NOMO-1 treated with dmso at 0.1 percent for 144 hours (cell line): ENCODE measurements around the gene PSMA8.
"Not testable (repeated sequence)": the region's sequence is repeated elsewhere in the genome, so short reads cannot be mapped to it uniquely, and the experiment has no call there.

Experiments used
- DNase-seq: peaks from one replicate; lab custom pipeline; 2025; ENCODE audit not compliant: unreplicated experiment; lab: John Stamatoyannopoulos, UW

PSMA8 gene

GRCh38 chr18:26133652-26134051 lies at the start of gene PSMA8:
TSS of gene PSMA8 (plus strand) at chr18:26133869. CDS start at chr18:26133966, 97 bp downstream.
- DNase-seq = peak; percentile 68

- no peak for DNase-seq
Measured at GRCh38 chr18:26085056-26085455, 48.6 kb upstream of the PSMA8 start.

GRCh38 chr18:26086959-26087358 lies 46.7 kb upstream of the PSMA8 start:
- DNase-seq = no peak

- no peak for DNase-seq
Measured at GRCh38 chr18:26088487-26088886, 45.2 kb upstream of the PSMA8 start.

- DNase-seq = no peak
Measured at GRCh38 chr18:26089293-26090129, 44.2 kb upstream of the PSMA8 start.

- DNase-seq = peak; percentile 93
Measured at GRCh38 chr18:26090130-26091046, 43.3 kb upstream of the PSMA8 start, which contains the start of gene SS18. TSS of gene SS18 (minus strand) at chr18:26090613. CDS start at chr18:26090569, 44 bp downstream.

GRCh38 chr18:26091047-26091630 lies 42.5 kb upstream of the PSMA8 start:
- DNase-seq = peak; percentile 87

GRCh38 chr18:26096852-26097251 lies 36.8 kb upstream of the PSMA8 start:
- DNase-seq = no peak

GRCh38 chr18:26097563-26097962 lies 36.1 kb upstream of the PSMA8 start:
- no peak for DNase-seq

- DNase-seq = no peak
Measured at GRCh38 chr18:26103579-26103978, 30.1 kb upstream of the PSMA8 start.

- no peak for DNase-seq
Measured at GRCh38 chr18:26104035-26104434, 29.6 kb upstream of the PSMA8 start.

- no peak for DNase-seq
Measured at GRCh38 chr18:26119246-26119645, 14.4 kb upstream of the PSMA8 start.

- DNase-seq = no peak
Measured at GRCh38 chr18:26121476-26121875, 12.2 kb upstream of the PSMA8 start.

- not testable (repeated sequence) for DNase-seq
Measured at GRCh38 chr18:26121994-26122393, 11.7 kb upstream of the PSMA8 start.

GRCh38 chr18:26127786-26128185 lies 5.9 kb upstream of the PSMA8 start:
- DNase-seq = no peak

- DNase-seq = not testable (repeated sequence)
Measured at GRCh38 chr18:26128192-26128591, 5.5 kb upstream of the PSMA8 start.

- no peak for DNase-seq
Measured at GRCh38 chr18:26134107-26134506, 438 bp downstream of the PSMA8 start.

GRCh38 chr18:26135548-26135947 lies 1.9 kb downstream of the PSMA8 start:
- DNase-seq = no peak

- no peak for DNase-seq
Measured at GRCh38 chr18:26157326-26157725, 23.7 kb downstream of the PSMA8 start.

- no peak for DNase-seq
Measured at GRCh38 chr18:26159353-26159752, 25.7 kb downstream of the PSMA8 start.

GRCh38 chr18:26164571-26164970 lies 30.9 kb downstream of the PSMA8 start:
- no peak for DNase-seq
